H9 (cell line): ENCODE data around the gene GATAD2B. TPM values are rescaled to one million over a fixed set of nuclear protein-coding genes. Genes with fewer than 3 reads are reported as not detected.

ENCODE experiments used
- DNase-seq: peaks from one replicate; pipeline ENCODE4 v3.0.0-alpha.2; 2017
- H2AFZ ChIP-seq: one replicate; pipeline ENCODE4 v1.6.1; 2013; ENCODE audit warnings: mild to moderate bottlenecking, low read length, control low read depth, moderate library complexity
- H2AK5ac ChIP-seq: 2 replicates; pipeline ENCODE4 v1.6.1; 2013; ENCODE audit warnings: low read length, control low read depth, mixed read lengths; ENCODE audit not compliant: insufficient read length
- H2BK120ac ChIP-seq: one replicate; pipeline ENCODE4 v1.6.1; 2013; ENCODE audit warnings: low read depth, mild to moderate bottlenecking, low read length, control low read depth, inconsistent platforms; ENCODE audit not compliant: poor library complexity, severe bottlenecking
- H2BK12ac ChIP-seq: 2 replicates; pipeline ENCODE4 v1.6.1; 2013; ENCODE audit warnings: low read length, control low read depth, mixed read lengths, low read depth; ENCODE audit not compliant: insufficient read length
- H2BK15ac ChIP-seq: 2 replicates; pipeline ENCODE4 v1.6.1; 2013; ENCODE audit warnings: low read depth, low read length, control low read depth
- H2BK20ac ChIP-seq: one replicate; pipeline ENCODE4 v1.6.1; 2013; ENCODE audit warnings: low read depth, mild to moderate bottlenecking, low read length, control low read depth, inconsistent platforms; ENCODE audit not compliant: poor library complexity, severe bottlenecking
- H2BK5ac ChIP-seq: 2 replicates; pipeline ENCODE4 v1.6.1; 2013; ENCODE audit warnings: low read length, control low read depth, mixed read lengths; ENCODE audit not compliant: insufficient read length
- H3K14ac ChIP-seq: 2 replicates; pipeline ENCODE4 v1.6.1; 2013; ENCODE audit warnings: low read length, control low read depth; ENCODE audit not compliant: insufficient read depth
- H3K18ac ChIP-seq: 2 replicates; pipeline ENCODE4 v1.6.1; 2013; ENCODE audit warnings: low read depth, mild to moderate bottlenecking, mixed read lengths, low read length, control low read depth; ENCODE audit not compliant: insufficient read length
- H3K23ac ChIP-seq: 2 replicates; pipeline ENCODE4 v1.6.1; 2013; ENCODE audit warnings: low read length, control low read depth, mixed read lengths, low read depth; ENCODE audit not compliant: insufficient read length
- H3K23me2 ChIP-seq: 2 replicates; pipeline ENCODE4 v1.6.1; 2013; ENCODE audit warnings: low read depth, mild to moderate bottlenecking, mixed read lengths, low read length, control low read depth; ENCODE audit not compliant: insufficient read length, poor library complexity, severe bottlenecking
- H3K27ac ChIP-seq: 2 replicates; pipeline ENCODE4 v1.5.1; 2013; ENCODE audit warnings: low read length, control low read depth, mixed read lengths, low read depth; ENCODE audit not compliant: insufficient read length
- H3K27me3 ChIP-seq: 2 replicates; pipeline ENCODE4 v1.6.1; 2013; ENCODE audit warnings: low read length, control low read depth, inconsistent platforms; ENCODE audit not compliant: insufficient read depth
- H3K4ac ChIP-seq: 2 replicates; pipeline ENCODE4 v1.6.1; 2013; ENCODE audit warnings: low read depth, mild to moderate bottlenecking, control low read depth, inconsistent platforms, low read length, moderate library complexity
- H3K4me1 ChIP-seq: 2 replicates; pipeline ENCODE4 v1.6.1; 2013; ENCODE audit warnings: low read length, control low read depth, inconsistent platforms; ENCODE audit not compliant: insufficient read depth
- H3K4me2 ChIP-seq: 2 replicates; pipeline ENCODE4 v1.6.1; 2013; ENCODE audit warnings: low read length, control low read depth, mixed read lengths; ENCODE audit not compliant: insufficient read length, insufficient read depth
- H3K56ac ChIP-seq: 2 replicates; pipeline ENCODE4 v1.6.1; 2013; ENCODE audit warnings: low read depth, mild to moderate bottlenecking, mixed read lengths, low read length, control low read depth; ENCODE audit not compliant: insufficient read length
- H3K79me1 ChIP-seq: 2 replicates; pipeline ENCODE4 v1.6.1; 2013; ENCODE audit warnings: low read depth, mild to moderate bottlenecking, moderate library complexity, low read length, control low read depth, inconsistent platforms; ENCODE audit not compliant: insufficient read depth, poor library complexity, severe bottlenecking
- H3K79me2 ChIP-seq: 2 replicates; pipeline ENCODE4 v1.6.1; 2013; ENCODE audit warnings: low read length, control low read depth, inconsistent platforms; ENCODE audit not compliant: insufficient read depth
- H3K9ac ChIP-seq: 2 replicates; pipeline ENCODE4 v1.6.1; 2013; ENCODE audit warnings: low read length, control low read depth, mixed read lengths; ENCODE audit not compliant: insufficient read length; ENCODE audit errors: extremely low read depth
- H3K9me3 ChIP-seq: one replicate; pipeline ENCODE4 v1.6.1; 2013; ENCODE audit warnings: low read depth, low read length, inconsistent platforms; ENCODE audit not compliant: control insufficient read depth
- H3T11ph ChIP-seq: one replicate; pipeline ENCODE4 v1.6.1; 2013; ENCODE audit warnings: mild to moderate bottlenecking, low read length, control low read depth, inconsistent platforms
- H4K20me1 ChIP-seq: one replicate; pipeline ENCODE4 v1.6.1; 2013; ENCODE audit not compliant: control insufficient read depth, insufficient read length, insufficient read depth
- H4K5ac ChIP-seq: 2 replicates; pipeline ENCODE4 v1.6.1; 2013; ENCODE audit warnings: low read depth, mild to moderate bottlenecking, mixed read lengths, low read length, control low read depth; ENCODE audit not compliant: insufficient read length
- H4K8ac ChIP-seq: replicated peaks from 2 replicates; pipeline ENCODE4 v1.6.1; 2013; ENCODE audit warnings: low read length, control low read depth, mixed read lengths, low read depth; ENCODE audit not compliant: insufficient read length
- H4K91ac ChIP-seq: 2 replicates; pipeline ENCODE4 v1.6.1; 2013; ENCODE audit warnings: low read depth, mild to moderate bottlenecking, moderate library complexity, mixed read lengths, low read length, control low read depth; ENCODE audit not compliant: insufficient read length
- H3K27ac Mint-ChIP-seq, 3 experiments: 2 replicates in 2 of 3; 3 replicates in 1 of 3; pipeline ENCODE4 v1.8.0; 2020 to 2021; ENCODE audit warnings: mixed read lengths in 3 of 3, mild to moderate bottlenecking in 1 of 3, moderate library complexity in 1 of 3
- H3K27me3 Mint-ChIP-seq: 2 replicates; pipeline ENCODE4 v1.8.0; 2021; ENCODE audit warnings: low read depth, mild to moderate bottlenecking, moderate library complexity, mixed read lengths
- H3K36me3 Mint-ChIP-seq, 3 experiments: 2 replicates in 2 of 3; 3 replicates in 1 of 3; pipeline ENCODE4 v1.8.0; 2020 to 2021; ENCODE audit warnings: low read depth in 3 of 3, mixed read lengths in 3 of 3; ENCODE audit not compliant: insufficient read depth in 1 of 3
- H3K4me1 Mint-ChIP-seq, 2 experiments: 2 replicates each; pipeline ENCODE4 v1.8.0; 2020; ENCODE audit warnings: mixed read lengths in 2 of 2
- H3K4me3 Mint-ChIP-seq, 2 experiments: 2 replicates in 1 of 2; 3 replicates in 1 of 2; pipeline ENCODE4 v1.8.0; 2020 to 2021; ENCODE audit warnings: mild to moderate bottlenecking in 2 of 2, mixed read lengths in 2 of 2, moderate library complexity in 1 of 2
- H3K9me3 Mint-ChIP-seq, 2 experiments: 2 replicates in 1 of 2; 3 replicates in 1 of 2; pipeline ENCODE4 v1.8.0; 2020; ENCODE audit warnings: mild to moderate bottlenecking in 2 of 2, mixed read lengths in 2 of 2, moderate library complexity in 1 of 2
- WGBS: extraction: QIAGEN DNeasy Blood & Tissue Kit; methylation state at CpG from one replicate; pipeline ENCODE4 v1.1.7; 2013; ENCODE audit warnings: missing lambda C conversion rate, low lambda C conversion rate, mixed read lengths; ENCODE audit not compliant: insufficient read length; ENCODE audit errors: extremely low coverage; 5-methylcytosine and 5-hydroxymethylcytosine counted together
- total RNA-seq: library from RNA; stranded (reverse); gene quantifications from 2 replicates; pipeline ENCODE4 v1.2.1, GENCODE V29; 2021
- TF ChIP-seq, protein P1 (sequence below): fragments of 200-600 bp; sonication (generic); conservative IDR thresholded peaks from 3 replicates; pipeline ENCODE4 v1.8.0; 2021; ENCODE audit warnings: antibody characterized with exemption, mild to moderate bottlenecking

The GATAD2B gene
- total RNA-seq, 1 experiment from 2014 or later: 44.1 TPM

- TF ChIP-seq, protein P1, sequence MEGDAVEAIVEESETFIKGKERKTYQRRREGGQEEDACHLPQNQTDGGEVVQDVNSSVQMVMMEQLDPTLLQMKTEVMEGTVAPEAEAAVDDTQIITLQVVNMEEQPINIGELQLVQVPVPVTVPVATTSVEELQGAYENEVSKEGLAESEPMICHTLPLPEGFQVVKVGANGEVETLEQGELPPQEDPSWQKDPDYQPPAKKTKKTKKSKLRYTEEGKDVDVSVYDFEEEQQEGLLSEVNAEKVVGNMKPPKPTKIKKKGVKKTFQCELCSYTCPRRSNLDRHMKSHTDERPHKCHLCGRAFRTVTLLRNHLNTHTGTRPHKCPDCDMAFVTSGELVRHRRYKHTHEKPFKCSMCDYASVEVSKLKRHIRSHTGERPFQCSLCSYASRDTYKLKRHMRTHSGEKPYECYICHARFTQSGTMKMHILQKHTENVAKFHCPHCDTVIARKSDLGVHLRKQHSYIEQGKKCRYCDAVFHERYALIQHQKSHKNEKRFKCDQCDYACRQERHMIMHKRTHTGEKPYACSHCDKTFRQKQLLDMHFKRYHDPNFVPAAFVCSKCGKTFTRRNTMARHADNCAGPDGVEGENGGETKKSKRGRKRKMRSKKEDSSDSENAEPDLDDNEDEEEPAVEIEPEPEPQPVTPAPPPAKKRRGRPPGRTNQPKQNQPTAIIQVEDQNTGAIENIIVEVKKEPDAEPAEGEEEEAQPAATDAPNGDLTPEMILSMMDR: no peak
- no peak overlapping the region for H3K27ac Mint-ChIP-seq
These were observed 40.4 kb downstream of the GATAD2B start for GRCh38 chr1:153882296-153882912.

More at GRCh38 chr1:153882296-153882912, 40.4 kb downstream of the GATAD2B start:
- H3K18ac ChIP-seq: no peak overlapping the region
- no peak overlapping the region for H4K8ac ChIP-seq
- H3T11ph ChIP-seq: no peak overlapping the region
- no peak overlapping the region for H2BK15ac ChIP-seq
- WGBS: no CpG with 5 or more reads among the region's 3 CpGs
- no peak overlapping the region for H2AK5ac ChIP-seq
- H3K36me3 Mint-ChIP-seq: peaks cover 1 to 5% (median 2%) of the 10 kb centered on the region in 3 experiments; a peak in 3 of 7 replicates
- no peaks in the 10 kb centered on the region for H3K27me3 Mint-ChIP-seq
- no peak overlapping the region for H3K4me3 Mint-ChIP-seq
- DNase-seq: no peak
- no peaks in the 10 kb centered on the region for H4K20me1 ChIP-seq
- no peak overlapping the region for H4K5ac ChIP-seq
- no peaks in the 10 kb centered on the region for H3K27me3 ChIP-seq
- no peak overlapping the region for H2BK5ac ChIP-seq
- no peak overlapping the region for H3K56ac ChIP-seq
- H3K4ac ChIP-seq: no peak overlapping the region
- H2BK12ac ChIP-seq: no peak overlapping the region
- H3K9me3 ChIP-seq: no peaks in the 10 kb centered on the region
- H3K23me2 ChIP-seq: no peaks in the 10 kb centered on the region
- no peak overlapping the region for H3K27ac ChIP-seq
- H3K23ac ChIP-seq: no peak overlapping the region
- peaks cover 0 to 3% of the 10 kb centered on the region in 2 experiments; a peak in 3 of 4 replicates for H3K4me1 Mint-ChIP-seq
- no peak overlapping the region for H2BK20ac ChIP-seq
- no peak overlapping the region for H2AFZ ChIP-seq
- H3K9ac ChIP-seq: no peak overlapping the region
- H3K4me2 ChIP-seq: peak overlapping the region; percentile 28
- no peaks in the 10 kb centered on the region for H3K4me1 ChIP-seq
- H3K79me1 ChIP-seq: peaks cover 3% of the 10 kb centered on the region
- no peaks in the 10 kb centered on the region for H3K9me3 Mint-ChIP-seq
- H3K14ac ChIP-seq: no peak overlapping the region
- H2BK120ac ChIP-seq: no peak overlapping the region
- peaks cover 3% of the 10 kb centered on the region; the same call in 1 of the 2 replicates for H3K79me2 ChIP-seq
- no peak overlapping the region for H4K91ac ChIP-seq
